ENCODE results near the gene TMEM187.

Gene TMEM187

GRCh38 chrX:154023276-154024000 lies 50.9 kb downstream of the TMEM187 start:
- no peak for DNase-seq

- DNase-seq: no peak
Measured at GRCh38 chrX:154024271-154024670, 51.7 kb downstream of the TMEM187 start.

DNA sequence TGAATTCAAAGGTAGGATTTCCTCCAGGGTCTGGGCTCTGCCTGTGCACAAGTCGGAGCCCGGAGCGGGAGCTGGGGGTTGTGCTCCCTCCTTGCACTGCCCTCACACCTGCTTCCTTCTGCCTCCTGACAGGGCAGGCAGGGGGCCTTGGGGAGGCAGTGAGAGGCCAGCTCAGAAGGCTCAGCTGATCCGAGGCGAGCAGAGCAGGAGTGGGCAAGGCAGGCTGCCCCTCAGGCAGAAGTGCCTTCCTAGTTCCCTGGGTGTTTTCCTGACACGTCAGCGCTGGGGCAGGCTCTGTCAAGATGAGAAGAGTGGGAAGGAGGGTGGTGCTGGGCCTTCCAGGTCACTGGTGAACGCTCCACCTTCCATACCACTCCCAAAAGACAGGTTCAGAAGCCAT lies 52.7 kb downstream of the TMEM187 start:
- no peak for DNase-seq

DNA sequence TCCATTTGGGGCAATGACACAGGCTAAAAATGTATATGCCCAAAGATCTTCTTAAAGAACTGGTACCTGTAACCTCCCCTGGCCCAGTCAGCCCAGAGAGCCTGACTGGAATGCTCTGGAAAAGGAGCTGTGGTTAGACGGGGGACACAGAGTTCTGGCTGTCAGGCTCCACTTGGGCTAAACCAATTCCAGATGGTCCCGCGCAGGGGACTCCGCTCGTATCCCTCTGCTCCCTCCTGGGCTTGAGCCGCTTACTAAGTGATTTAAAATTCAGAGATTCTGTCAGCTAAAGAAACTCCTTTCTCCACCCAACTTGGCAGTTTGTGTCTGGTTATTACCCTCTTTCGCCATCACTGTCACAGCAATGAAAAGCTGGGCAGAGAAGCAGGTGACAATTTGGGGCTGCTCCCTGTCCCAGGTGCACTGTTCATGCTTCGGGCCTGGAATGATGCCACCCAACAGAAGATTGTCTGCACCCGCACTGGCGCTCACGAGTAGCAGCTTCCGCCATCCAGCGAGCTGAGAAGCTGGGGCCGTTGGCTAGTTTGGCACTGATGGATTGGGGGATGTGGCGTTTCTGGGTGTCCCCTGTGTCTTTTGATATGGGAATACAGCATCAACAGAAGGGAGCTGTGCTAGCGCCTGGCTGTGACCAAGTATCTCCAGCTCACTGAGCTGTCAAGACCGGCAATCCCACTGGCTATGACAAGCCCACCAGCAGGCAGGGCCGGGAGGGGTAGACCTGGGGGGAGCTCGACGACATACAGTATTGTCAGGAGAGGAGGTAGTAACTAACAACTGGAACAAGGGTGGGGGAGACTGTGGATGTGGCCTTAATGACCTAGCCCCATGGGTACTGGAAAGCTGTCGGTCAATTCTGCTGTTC lies 53.8 kb downstream of the TMEM187 start:
- DNase-seq: no peak

DNA sequence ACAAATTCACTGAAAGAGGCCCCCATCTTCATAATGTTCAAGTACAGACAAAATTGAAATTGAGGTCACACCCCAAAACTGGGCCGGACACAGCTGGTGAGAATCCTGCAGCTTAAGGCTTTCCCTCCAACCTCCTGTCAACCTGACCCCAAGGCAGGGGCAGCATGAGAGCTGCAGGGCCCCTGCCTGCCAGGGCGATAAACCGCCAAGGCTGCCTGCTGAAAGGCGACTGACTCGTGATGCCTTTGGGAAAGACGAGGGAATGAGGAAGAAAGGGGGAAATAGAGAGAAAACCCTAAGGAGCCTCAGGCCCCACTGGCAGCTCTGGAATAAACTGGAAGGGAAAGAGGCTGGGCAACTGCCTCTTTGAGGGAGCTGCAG lies 54.5 kb downstream of the TMEM187 start:
- DNase-seq: no peak

GRCh38 chrX:154027986-154028385 lies 55.4 kb downstream of the TMEM187 start:
- DNase-seq: no peak

DNA sequence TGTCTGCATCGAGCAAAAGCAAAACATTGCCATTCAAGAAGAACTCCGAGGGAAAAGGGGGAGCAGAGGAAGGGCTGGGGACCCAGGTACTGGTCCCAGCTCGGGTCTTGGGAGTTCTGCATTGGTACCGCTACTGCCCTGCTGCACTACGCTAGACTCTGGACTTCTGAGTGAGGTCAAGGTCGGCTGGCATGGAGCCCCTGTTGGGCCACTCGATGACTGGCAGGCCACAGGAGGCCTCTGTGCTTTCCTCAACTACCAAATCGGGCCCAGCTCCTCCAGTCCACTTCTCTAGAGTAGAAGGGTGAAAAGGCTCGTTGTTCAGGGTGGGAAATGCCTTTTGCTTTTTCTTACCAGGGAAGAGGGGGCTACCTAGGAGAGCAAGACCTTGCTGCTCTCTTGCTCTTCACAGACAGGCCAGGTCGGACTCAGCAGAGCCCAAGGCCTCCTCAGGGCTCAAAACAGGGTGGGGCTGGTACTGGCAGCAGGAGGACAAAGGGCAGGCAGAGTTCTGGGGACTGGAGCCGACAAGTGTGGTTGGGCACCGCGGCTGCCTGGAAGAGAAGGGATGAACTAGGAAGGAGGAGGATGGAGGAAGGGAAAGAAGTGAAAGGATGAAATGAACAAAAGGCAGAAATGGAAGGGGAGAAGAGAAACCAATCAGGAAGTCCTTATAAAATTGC lies 56.1 kb downstream of the TMEM187 start:
- DNase-seq: no peak

DNA sequence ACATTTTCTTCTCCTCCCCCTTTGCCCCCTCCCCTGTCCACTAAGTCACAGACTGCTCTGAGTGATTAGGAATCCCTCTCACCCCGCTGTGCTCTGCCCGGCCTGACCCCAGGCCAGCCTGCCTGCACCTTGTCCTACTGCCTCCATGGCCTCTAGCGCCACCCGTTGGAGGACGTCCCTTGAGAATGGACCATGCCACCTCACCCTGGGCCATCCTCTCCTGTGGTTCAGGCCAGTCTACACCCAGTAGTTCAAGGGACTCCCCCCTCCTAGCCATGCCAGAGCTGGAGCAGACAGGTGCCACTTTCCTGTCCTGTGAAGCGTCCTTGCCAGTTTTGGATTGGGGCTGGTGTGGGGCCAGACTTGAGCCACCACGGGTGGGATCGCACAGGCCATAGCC lies 56.9 kb downstream of the TMEM187 start:
- DNase-seq: no peak

GRCh38 chrX:154030266-154030665 lies 57.7 kb downstream of the TMEM187 start:
- DNase-seq: no peak

- no peak for DNase-seq
Measured at GRCh38 chrX:154030715-154031305, 58.3 kb downstream of the TMEM187 start.

GRCh38 chrX:154032160-154032559 lies 59.6 kb downstream of the TMEM187 start:
- no peak for DNase-seq

- DNase-seq: no peak
Measured at GRCh38 chrX:154032653-154033052, 60.1 kb downstream of the TMEM187 start.

Measured in NCI-H2171 (cell line).